HepG2 (cell line): ENCODE measurements around the gene RPS6KL1. TPM values are rescaled to one million over a fixed set of nuclear protein-coding genes. Genes with fewer than 3 reads are reported as not detected.

Experiments
- ATAC-seq: fragments of 200-7000 bp; cut with Tn5 transposase; 3 replicates; pipeline ENCODE4 v1.9.1; 2020; ENCODE audit warnings: mild to moderate bottlenecking, moderate library complexity
- BruUV-seq: library from RNA; stranded (reverse); fragments of 400-500 nt; replicated peaks from 2 replicates; lab custom pipeline; 2021; lab: Mats Ljungman, UMichigan
- CTCF ChIA-PET: fragments of 300-600 bp; formaldehyde crosslinking; extraction: SDS; loops from one replicate; lab custom pipeline; 2021; ENCODE audit warnings: low total read pairs, inconsistent platforms, low intra/inter-chr PET ratio; lab: Yijun Ruan, JAX
- POLR2A ChIA-PET: fragments of 350-600 bp; sonication (Branson Sonifier 250); formaldehyde crosslinking; loops from one replicate; lab custom pipeline; 2020; ENCODE audit warnings: antibody characterized with exemption, inconsistent platforms; lab: Yijun Ruan, JAX
- DNase-seq: peaks from one replicate; pipeline ENCODE4 v3.0.0-alpha.2; 2015; ENCODE audit warnings: low spot score
- FAIRE-seq: peaks from 3 replicates; lab custom pipeline; 2011; peaks lifted over from hg19 to GRCh38; lab: Jason Lieb, UNC
- H2AFZ ChIP-seq: one replicate; pipeline ENCODE4 v1.6.1; 2011; ENCODE audit warnings: low read length, inconsistent platforms
- H3K27ac ChIP-seq: fragments of 300-600 bp; 3 replicates; pipeline ENCODE4 v1.8.0; 2011; ENCODE audit warnings: mixed run types, mild to moderate bottlenecking, mixed read lengths, low read length, inconsistent platforms; ENCODE audit not compliant: insufficient read depth; ENCODE audit errors: extremely low read length
- H3K27me3 ChIP-seq, 2 experiments: fragments of 200-600 bp in 1 of 2; 2 replicates in 1 of 2; 3 replicates in 1 of 2; pipeline versions ENCODE4 v1.6.0 to v1.8.0; 2011; ENCODE audit warnings: low read length in 2 of 2, mild to moderate bottlenecking in 2 of 2, moderate library complexity in 2 of 2, inconsistent platforms in 1 of 2; ENCODE audit not compliant: insufficient read depth in 2 of 2, control insufficient read depth in 1 of 2
- H3K36me3 ChIP-seq, 2 experiments: fragments of 200-600 bp in 1 of 2; replicated peaks in 1 of 2; 2 replicates in 1 of 2; 3 replicates in 1 of 2; pipeline versions ENCODE4 v1.5.1 to v1.8.0; 2011; ENCODE audit warnings: low read length in 2 of 2, inconsistent platforms in 1 of 2; ENCODE audit not compliant: insufficient read depth in 2 of 2, control insufficient read depth in 1 of 2
- H3K4me1 ChIP-seq: 2 replicates; pipeline ENCODE4 v1.5.1; 2012; ENCODE audit warnings: low read length, inconsistent platforms; ENCODE audit not compliant: insufficient read depth
- H3K4me2 ChIP-seq: 2 replicates; pipeline ENCODE4 v1.6.0; 2011; ENCODE audit warnings: low read depth, low read length, inconsistent platforms
- H3K4me3 ChIP-seq, 3 experiments: fragments of 200-600 bp in 1 of 3; sonication (generic), shearing (Covaris generic) in 1 of 3; replicated peaks in 1 of 3; 2 replicates each; pipeline ENCODE4 v1.5.1; 2011 to 2016; ENCODE audit warnings: low read length in 3 of 3, inconsistent platforms in 2 of 3, low read depth in 2 of 3, mild to moderate bottlenecking in 2 of 3, control low read depth in 1 of 3, mixed read lengths in 1 of 3; ENCODE audit not compliant: insufficient read depth in 1 of 3
- H3K79me2 ChIP-seq: one replicate; pipeline ENCODE4 v1.6.1; 2011; ENCODE audit warnings: low read length, inconsistent platforms; ENCODE audit not compliant: insufficient read depth
- H3K9ac ChIP-seq: 2 replicates; pipeline ENCODE4 v1.6.0; 2011; ENCODE audit warnings: mild to moderate bottlenecking, low read depth, low read length, inconsistent platforms; ENCODE audit not compliant: insufficient read depth
- H3K9me3 ChIP-seq: 2 replicates; pipeline ENCODE4 v1.5.1; 2012; ENCODE audit warnings: mild to moderate bottlenecking, low read length
- H4K20me1 ChIP-seq: 2 replicates; pipeline ENCODE4 v1.6.0; 2011; ENCODE audit warnings: inconsistent platforms, mild to moderate bottlenecking, low read length, moderate library complexity; ENCODE audit not compliant: insufficient read depth
- ELF1 ChIP-seq: sonication (generic); formaldehyde crosslinking; IDR thresholded peaks from 2 replicates; pipeline ENCODE4 v1.4.0; 2020; ENCODE audit warnings: missing genetic modification reagents
- HIC2 ChIP-seq: sonication (generic); formaldehyde crosslinking; IDR thresholded peaks from 2 replicates; pipeline ENCODE4 v1.9.0; 2022; ENCODE audit warnings: low read depth, missing genetic modification reagents
- MIER3 ChIP-seq: IDR thresholded peaks from 2 replicates; pipeline ENCODE4 v1.6.1; 2016; ENCODE audit warnings: missing compliant biosample characterization, borderline replicate concordance
- NFE2 ChIP-seq: sonication (generic); formaldehyde crosslinking; IDR thresholded peaks from 2 replicates; pipeline ENCODE4 v1.4.0; 2020; ENCODE audit warnings: missing genetic modification reagents
- POLR2AphosphoS5 ChIP-seq: IDR thresholded peaks from 2 replicates; pipeline ENCODE4 v1.6.1; 2012; ENCODE audit warnings: low read depth, low read length
- REST ChIP-seq, 2 experiments: IDR thresholded peaks; 2 replicates each; pipeline ENCODE4 v1.6.1; 2011 to 2012; ENCODE audit warnings: low read length in 2 of 2, borderline replicate concordance in 1 of 2, low read depth in 1 of 2, mild to moderate bottlenecking in 1 of 2, moderate library complexity in 1 of 2
- ZNF17 ChIP-seq: sonication (generic); formaldehyde crosslinking; IDR thresholded peaks from 2 replicates; pipeline ENCODE4 v1.5.0; 2020; ENCODE audit warnings: mild to moderate bottlenecking, missing genetic modification reagents
- ZSCAN21 ChIP-seq: sonication (generic); formaldehyde crosslinking; IDR thresholded peaks from 2 replicates; pipeline ENCODE4 v1.8.0; 2022; ENCODE audit warnings: mild to moderate bottlenecking, missing genetic modification reagents, moderate library complexity, borderline replicate concordance
- WGBS: methylation state at CpG from one replicate; pipeline ENCODE4 v1.1.6; 2017; ENCODE audit warnings: low lambda C conversion rate; 5-methylcytosine and 5-hydroxymethylcytosine counted together
- in situ Hi-C: cut with HindIII; loops from 2 replicates; pipeline ENCODE4 v1.10.0; 2017; ENCODE audit warnings: low pct_unique_long_range_greater_than_20kb; ENCODE audit not compliant: extremely low pct_ligation_motif_present
- intact Hi-C: fragments of 100-400 bp; cut with micrococcal nuclease; formaldehyde crosslinking; loops from one replicate; pipeline ENCODE4 v1.10.0; 2022; ENCODE audit not compliant: unreplicated experiment
- polyA plus RNA-seq, 8 experiments: library from polyadenylated mRNA; depleted of rRNA in 3 of 8; stranded (reverse) in 7 of 8; unstranded in 1 of 8; fragments of >200 nt; fragmentation: Illumina TruSeq in 4 of 8; extraction: Trizol in 4 of 8; gene quantifications; 2 replicates each; pipeline versions ENCODE4 v1.2.1 to v1.2.3, GENCODE V29; 2011 to 2016; ENCODE audit warnings: low read depth in 4 of 8, missing spikeins in 1 of 8, mixed read lengths in 1 of 8; ENCODE audit not compliant: insufficient read depth in 1 of 8
- total RNA-seq, 5 experiments: library from RNA; depleted of rRNA; stranded (reverse); fragments of >200 nt; fragmentation: Illumina TruSeq; extraction: Trizol; gene quantifications; 2 replicates each; pipeline ENCODE4 v1.2.3, GENCODE V29; 2016; ENCODE audit warnings: low read depth in 1 of 5
- TF ChIP-seq, protein P1 (sequence below): sonication (generic); formaldehyde crosslinking; IDR thresholded peaks from 2 replicates; pipeline ENCODE4 v1.9.0; 2021; ENCODE audit warnings: mild to moderate bottlenecking, missing genetic modification reagents
- TF ChIP-seq, protein P2 (sequence below): sonication (generic); formaldehyde crosslinking; conservative IDR thresholded peaks from 2 replicates; pipeline ENCODE4 v1.8.1; 2023; ENCODE audit warnings: missing genetic modification reagents

RPS6KL1 gene
- total and polyA plus RNA-seq, 2 of the 13 experiments (the other 11 are each of a cell fraction or from before 2014, with no cell fraction given), result 6.5 to 11.5 TPM

DNA sequence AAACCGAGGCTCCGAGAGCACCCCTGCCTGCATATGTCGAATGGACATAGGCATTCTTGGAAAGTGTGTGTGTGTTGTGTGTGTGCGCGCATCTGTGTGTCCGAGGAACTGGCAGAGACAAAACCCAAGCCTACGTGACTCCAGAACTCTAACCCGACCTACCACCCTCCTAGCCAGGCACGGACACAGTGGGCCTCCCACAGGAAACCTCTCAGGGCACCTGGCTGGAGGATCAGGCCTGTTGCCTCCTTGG lies 32.9 kb upstream of the RPS6KL1 start:
- Histone ChIP-seq H2AFZ (no peak overlapping the region), H3K4me1 (peaks cover 58% of the 10 kb centered on the region), H3K36me3 (no peaks in the 10 kb centered on the region; a peak in 1 of 5 replicates), H3K9ac (peak overlapping the region; percentile 78), H3K4me2 (peak overlapping the region; percentile 92), H3K4me3 (peak overlapping the region; percentile 75 to 86 (median 80)), H3K9me3 (no peaks in the 10 kb centered on the region), H3K79me2 (peaks cover 15% of the 10 kb centered on the region), H3K27ac (peak overlapping the region; percentile 54), H3K27me3 (no peaks in the 10 kb centered on the region), H4K20me1 (no peaks in the 10 kb centered on the region)
- WGBS, result 0% methylated on average over 4 of the region's 9 CpGs
- no TSS peak for BruUV-seq
- CTCF ChIA-PET, result no interaction called here
- POLR2A ChIA-PET, result interaction anchor here (0.8 to 2.9 kb wide), 11 partner anchors 9 to 114 kb away, joined by 3 to 14 read pairs (median 3); partner anchors contain the start of genes EIF2B2 and ZC2HC1C
- DNase-seq (no peak), FAIRE-seq (no peak), ATAC-seq (no peak)
- in situ Hi-C loops (no loop called here), intact Hi-C loops (no loop called here)
- no peak for TF ChIP-seq ELF1 (CRISPR knock-in tag)
- TF ChIP-seq ZSCAN21 (CRISPR knock-in tag), result no peak
- no peak for TF ChIP-seq REST (IDR thresholded peaks at IDR 0.05; ENCODE audit: borderline replicate concordance in 1 of 2, low read depth in 1 of 2, low read length in 2 of 2)
- TF ChIP-seq NFE2, result no peak
- TF ChIP-seq, protein P1, sequence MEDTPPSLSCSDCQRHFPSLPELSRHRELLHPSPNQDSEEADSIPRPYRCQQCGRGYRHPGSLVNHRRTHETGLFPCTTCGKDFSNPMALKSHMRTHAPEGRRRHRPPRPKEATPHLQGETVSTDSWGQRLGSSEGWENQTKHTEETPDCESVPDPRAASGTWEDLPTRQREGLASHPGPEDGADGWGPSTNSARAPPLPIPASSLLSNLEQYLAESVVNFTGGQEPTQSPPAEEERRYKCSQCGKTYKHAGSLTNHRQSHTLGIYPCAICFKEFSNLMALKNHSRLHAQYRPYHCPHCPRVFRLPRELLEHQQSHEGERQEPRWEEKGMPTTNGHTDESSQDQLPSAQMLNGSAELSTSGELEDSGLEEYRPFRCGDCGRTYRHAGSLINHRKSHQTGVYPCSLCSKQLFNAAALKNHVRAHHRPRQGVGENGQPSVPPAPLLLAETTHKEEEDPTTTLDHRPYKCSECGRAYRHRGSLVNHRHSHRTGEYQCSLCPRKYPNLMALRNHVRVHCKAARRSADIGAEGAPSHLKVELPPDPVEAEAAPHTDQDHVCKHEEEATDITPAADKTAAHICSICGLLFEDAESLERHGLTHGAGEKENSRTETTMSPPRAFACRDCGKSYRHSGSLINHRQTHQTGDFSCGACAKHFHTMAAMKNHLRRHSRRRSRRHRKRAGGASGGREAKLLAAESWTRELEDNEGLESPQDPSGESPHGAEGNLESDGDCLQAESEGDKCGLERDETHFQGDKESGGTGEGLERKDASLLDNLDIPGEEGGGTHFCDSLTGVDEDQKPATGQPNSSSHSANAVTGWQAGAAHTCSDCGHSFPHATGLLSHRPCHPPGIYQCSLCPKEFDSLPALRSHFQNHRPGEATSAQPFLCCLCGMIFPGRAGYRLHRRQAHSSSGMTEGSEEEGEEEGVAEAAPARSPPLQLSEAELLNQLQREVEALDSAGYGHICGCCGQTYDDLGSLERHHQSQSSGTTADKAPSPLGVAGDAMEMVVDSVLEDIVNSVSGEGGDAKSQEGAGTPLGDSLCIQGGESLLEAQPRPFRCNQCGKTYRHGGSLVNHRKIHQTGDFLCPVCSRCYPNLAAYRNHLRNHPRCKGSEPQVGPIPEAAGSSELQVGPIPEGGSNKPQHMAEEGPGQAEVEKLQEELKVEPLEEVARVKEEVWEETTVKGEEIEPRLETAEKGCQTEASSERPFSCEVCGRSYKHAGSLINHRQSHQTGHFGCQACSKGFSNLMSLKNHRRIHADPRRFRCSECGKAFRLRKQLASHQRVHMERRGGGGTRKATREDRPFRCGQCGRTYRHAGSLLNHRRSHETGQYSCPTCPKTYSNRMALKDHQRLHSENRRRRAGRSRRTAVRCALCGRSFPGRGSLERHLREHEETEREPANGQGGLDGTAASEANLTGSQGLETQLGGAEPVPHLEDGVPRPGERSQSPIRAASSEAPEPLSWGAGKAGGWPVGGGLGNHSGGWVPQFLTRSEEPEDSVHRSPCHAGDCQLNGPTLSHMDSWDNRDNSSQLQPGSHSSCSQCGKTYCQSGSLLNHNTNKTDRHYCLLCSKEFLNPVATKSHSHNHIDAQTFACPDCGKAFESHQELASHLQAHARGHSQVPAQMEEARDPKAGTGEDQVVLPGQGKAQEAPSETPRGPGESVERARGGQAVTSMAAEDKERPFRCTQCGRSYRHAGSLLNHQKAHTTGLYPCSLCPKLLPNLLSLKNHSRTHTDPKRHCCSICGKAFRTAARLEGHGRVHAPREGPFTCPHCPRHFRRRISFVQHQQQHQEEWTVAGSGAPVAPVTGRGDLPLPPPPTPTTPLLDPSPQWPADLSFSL (CRISPR knock-in tag), result peak; percentile 77; the same call in 1 of the 2 replicates
- TF ChIP-seq MIER3, result no peak
- no peak for TF ChIP-seq POLR2AphosphoS5
- TF ChIP-seq, protein P2, sequence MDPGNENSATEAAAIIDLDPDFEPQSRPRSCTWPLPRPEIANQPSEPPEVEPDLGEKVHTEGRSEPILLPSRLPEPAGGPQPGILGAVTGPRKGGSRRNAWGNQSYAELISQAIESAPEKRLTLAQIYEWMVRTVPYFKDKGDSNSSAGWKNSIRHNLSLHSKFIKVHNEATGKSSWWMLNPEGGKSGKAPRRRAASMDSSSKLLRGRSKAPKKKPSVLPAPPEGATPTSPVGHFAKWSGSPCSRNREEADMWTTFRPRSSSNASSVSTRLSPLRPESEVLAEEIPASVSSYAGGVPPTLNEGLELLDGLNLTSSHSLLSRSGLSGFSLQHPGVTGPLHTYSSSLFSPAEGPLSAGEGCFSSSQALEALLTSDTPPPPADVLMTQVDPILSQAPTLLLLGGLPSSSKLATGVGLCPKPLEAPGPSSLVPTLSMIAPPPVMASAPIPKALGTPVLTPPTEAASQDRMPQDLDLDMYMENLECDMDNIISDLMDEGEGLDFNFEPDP (CRISPR knock-in tag), result 0 out of 2 replicates have a peak, but pooled peaks have one; percentile 74
- TF ChIP-seq HIC2, result no peak
- no peak for TF ChIP-seq ZNF17 (CRISPR knock-in tag)
